Measurements from ENCODE around the gene MGAT5B.

DNA sequence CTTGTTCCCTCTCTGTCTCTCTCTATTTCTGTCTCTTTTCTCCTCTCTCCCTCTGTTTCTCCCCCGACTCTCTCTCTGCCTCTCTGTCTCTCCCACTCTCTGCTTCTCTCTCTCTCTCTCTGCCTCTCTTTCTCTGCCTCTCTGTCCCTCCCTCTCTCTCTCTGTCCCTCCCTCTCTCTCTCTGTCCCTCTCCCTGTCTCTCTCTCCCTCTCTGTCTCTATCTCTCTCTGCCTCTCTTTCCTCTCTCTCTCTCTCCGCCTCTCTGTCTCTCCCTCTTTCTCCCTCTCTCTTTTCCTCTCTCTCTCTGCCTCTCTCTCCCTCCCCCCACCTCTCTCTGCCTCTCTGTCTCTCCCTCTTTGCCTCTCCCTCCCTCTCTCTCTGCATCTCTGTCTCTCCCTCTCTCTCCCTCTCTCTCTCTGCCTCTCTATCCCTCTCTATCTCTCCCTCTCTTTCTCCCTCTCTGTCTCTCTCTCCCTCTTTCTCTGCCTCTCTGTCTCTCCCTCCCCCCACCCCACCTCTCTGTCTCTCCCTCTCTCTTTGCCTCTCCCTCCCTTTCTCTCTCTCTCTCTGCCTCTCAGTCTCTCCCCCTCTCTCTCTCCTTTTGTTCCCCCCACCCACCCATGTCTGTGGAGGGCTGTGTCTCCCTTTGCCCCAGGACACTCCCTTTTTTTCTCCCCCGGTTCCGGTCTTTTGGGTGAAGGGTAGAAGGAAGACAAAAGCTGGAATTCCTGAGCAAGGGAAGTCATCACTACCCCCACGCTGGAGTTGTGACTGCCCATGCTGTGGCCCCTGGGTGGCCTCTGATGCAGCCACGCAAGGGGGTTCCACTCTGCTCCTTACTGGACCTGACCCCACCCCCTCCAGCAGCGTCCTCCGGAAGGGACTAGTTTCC lies 27.1 kb upstream of the MGAT5B start:
- TF ChIP-seq CTCF (IDR thresholded peaks at IDR 0.05; ENCODE audit: low read length): no peak
- no peak for TF ChIP-seq EZH2 (optimal IDR thresholded peaks at IDR 0.05; ENCODE audit: low read depth, low read length)
- TF ChIP-seq EZH2phosphoT487 (IDR thresholded peaks at IDR 0.05; ENCODE audit: low read length): no peak
